T-helper 1 cell treated with Interleukin-12 subunit alpha and Interleukin-12 subunit beta and Interleukin-4 antibody, amounts not matched to agents 30 ng/mL and 1 ng/mL, for 36 hours (primary cell): Measurements from ENCODE around the gene ANKRD37. TPM values are rescaled to one million over a fixed set of nuclear protein-coding genes. Genes with fewer than 3 reads are reported as not detected.
"Not testable (repeated sequence)": the region's sequence is repeated elsewhere in the genome, so short reads cannot be mapped to it uniquely, and the experiment has no call there.

Experiments
- intact Hi-C: fragments of 100-400 bp; cut with micrococcal nuclease; formaldehyde crosslinking; loops from one replicate; pipeline ENCODE4 v1.15.1; 2024
- total RNA-seq: library from RNA; stranded (reverse); gene quantifications from 2 replicates; pipeline ENCODE4 v1.2.3, GENCODE V29; 2022

Gene ANKRD37
- 9.4 and 10.1 TPM in 2 replicates for total RNA-seq

- intact Hi-C loops: loop anchor here (1.0 to 10.0 kb wide), 9 partner anchors 28 to 1953 kb away; partner anchors contain the start of genes CCDC110, CDKN2AIP, IRF2 and SNX25
Measured at GRCh38 chr4:185396724-185397385, at the start of gene ANKRD37. Gene ANKRD37 (plus strand): TSS chr4:185396841. CDS start chr4:185396924, 83 bp downstream.

- intact Hi-C loops: no loop called here
Measured at GRCh38 chr4:185346975-185347601, 49.6 kb upstream of the ANKRD37 start.

GRCh38 chr4:185351691-185352090 lies 45.0 kb upstream of the ANKRD37 start:
- intact Hi-C loops: no loop called here

- intact Hi-C loops: no loop called here
Measured at GRCh38 chr4:185352202-185352601, 44.4 kb upstream of the ANKRD37 start.

GRCh38 chr4:185352741-185353140 lies 43.9 kb upstream of the ANKRD37 start:
- intact Hi-C loops: no loop called here

- intact Hi-C loops: no loop called here
Measured at GRCh38 chr4:185357211-185357610, 39.4 kb upstream of the ANKRD37 start.

- intact Hi-C loops: no loop called here
Measured at GRCh38 chr4:185357733-185358440, 38.8 kb upstream of the ANKRD37 start.

GRCh38 chr4:185358514-185358913 lies 38.1 kb upstream of the ANKRD37 start:
- intact Hi-C loops: no loop called here

GRCh38 chr4:185358959-185359358 lies 37.7 kb upstream of the ANKRD37 start:
- intact Hi-C loops: no loop called here

- intact Hi-C loops: no loop called here
Measured at GRCh38 chr4:185359767-185360446, 36.7 kb upstream of the ANKRD37 start.

- intact Hi-C loops: no loop called here
Measured at GRCh38 chr4:185361872-185362271, 34.8 kb upstream of the ANKRD37 start.

- intact Hi-C loops: not testable (repeated sequence)
Measured at GRCh38 chr4:185362570-185362969, 34.1 kb upstream of the ANKRD37 start.

- intact Hi-C loops: no loop called here
Measured at GRCh38 chr4:185363251-185363650, 33.4 kb upstream of the ANKRD37 start.

GRCh38 chr4:185364886-185365285 lies 31.8 kb upstream of the ANKRD37 start:
- intact Hi-C loops: no loop called here

GRCh38 chr4:185369731-185370130 lies 26.9 kb upstream of the ANKRD37 start:
- intact Hi-C loops: no loop called here

GRCh38 chr4:185370268-185370949 lies 26.2 kb upstream of the ANKRD37 start:
- intact Hi-C loops: no loop called here

- intact Hi-C loops: no loop called here
Measured at GRCh38 chr4:185371702-185372101, 24.9 kb upstream of the ANKRD37 start.

GRCh38 chr4:185374027-185374426 lies 22.6 kb upstream of the ANKRD37 start:
- intact Hi-C loops: no loop called here

- intact Hi-C loops: no loop called here
Measured at GRCh38 chr4:185374573-185374972, 22.1 kb upstream of the ANKRD37 start.

- intact Hi-C loops: no loop called here
Measured at GRCh38 chr4:185378264-185378663, 18.4 kb upstream of the ANKRD37 start.
